ENCODE data around the gene SIGLEC8. TPM values are rescaled to one million over a fixed set of nuclear protein-coding genes. Genes with fewer than 3 reads are reported as not detected.

The SIGLEC8 gene
- total and polyA plus RNA-seq, 2 experiments from 2014 or later, result not detected

- Histone ChIP-seq H3K9me2 (ENCODE audit: insufficient read depth) (no peaks in the 10 kb centered on the region), H3K9ac (no peak overlapping the region), H3K36me3 (ENCODE audit: low read depth) (no peaks in the 10 kb centered on the region), H3F3A (ENCODE audit: insufficient read depth) (no peaks in the 10 kb centered on the region), H3K27ac (no peak overlapping the region), H3K9me3 (ENCODE audit: low read depth) (no peaks in the 10 kb centered on the region), H3K4me2 (ENCODE audit: unreplicated experiment) (no peak overlapping the region), H4K20me1 (ENCODE audit: insufficient read depth) (no peaks in the 10 kb centered on the region), H2AFZ (no peak overlapping the region), H3K4me1 (ENCODE audit: insufficient read depth) (no peaks in the 10 kb centered on the region), H3K79me2 (ENCODE audit: insufficient read depth) (no peaks in the 10 kb centered on the region), H3K4me3 (no peak overlapping the region), H3K27me3 (replicated peaks; ENCODE audit: insufficient read depth) (no peaks in the 10 kb centered on the region)
- 0% methylated on average over 2 of the region's 2 CpGs for WGBS, 2 experiments (ENCODE audit: low coverage in 1 of 2, low lambda C conversion rate in 2 of 2, missing lambda C conversion rate in 2 of 2)
- TF ChIP-seq EZH2 (IDR thresholded peaks at IDR 0.05; ENCODE audit: insufficient read depth, poor library complexity, severe bottlenecking) (no peak), EZH2phosphoT487 (IDR thresholded peaks at IDR 0.05; ENCODE audit: insufficient read depth, low read depth) (no peak)
- no peak for DNase-seq
- in situ Hi-C loops (cut with MboI), result no loop called here
These were observed 35.5 kb upstream of the SIGLEC8 start for GRCh38 chr19:51493776-51494175.

- no peak overlapping the region for H3K4me3 ChIP-seq
- no peaks in the 10 kb centered on the region for H3K79me2 ChIP-seq (ENCODE audit: insufficient read depth)
- no peaks in the 10 kb centered on the region for H3K9me3 ChIP-seq (ENCODE audit: low read depth)
- TF ChIP-seq EZH2phosphoT487 (IDR thresholded peaks at IDR 0.05; ENCODE audit: insufficient read depth, low read depth), result no peak
- no peaks in the 10 kb centered on the region for H3F3A ChIP-seq (ENCODE audit: insufficient read depth)
- in situ Hi-C loops (cut with MboI), result no loop called here
- no peaks in the 10 kb centered on the region for H3K27me3 ChIP-seq (replicated peaks; ENCODE audit: insufficient read depth)
- H3K9me2 ChIP-seq (ENCODE audit: insufficient read depth), result no peaks in the 10 kb centered on the region
- H4K20me1 ChIP-seq (ENCODE audit: insufficient read depth), result no peaks in the 10 kb centered on the region
- DNase-seq, result no peak
- no peak overlapping the region for H2AFZ ChIP-seq
- H3K4me2 ChIP-seq (ENCODE audit: unreplicated experiment), result no peak overlapping the region
- H3K36me3 ChIP-seq (ENCODE audit: low read depth), result no peaks in the 10 kb centered on the region
- H3K9ac ChIP-seq, result no peak overlapping the region
- 13 to 20% methylated on average over 7 of the region's 7 CpGs for WGBS, 2 experiments (ENCODE audit: low coverage in 1 of 2, low lambda C conversion rate in 2 of 2, missing lambda C conversion rate in 2 of 2)
- no peaks in the 10 kb centered on the region for H3K4me1 ChIP-seq (ENCODE audit: insufficient read depth)
- H3K27ac ChIP-seq, result no peak overlapping the region
These were observed 33.3 kb upstream of the SIGLEC8 start for GRCh38 chr19:51491586-51491985.

- Histone ChIP-seq H3K4me1 (ENCODE audit: insufficient read depth) (no peaks in the 10 kb centered on the region), H3K9me2 (ENCODE audit: insufficient read depth) (no peaks in the 10 kb centered on the region), H3K27me3 (replicated peaks; ENCODE audit: insufficient read depth) (no peaks in the 10 kb centered on the region), H3K4me2 (ENCODE audit: unreplicated experiment) (no peak overlapping the region), H3K79me2 (ENCODE audit: insufficient read depth) (no peaks in the 10 kb centered on the region), H3K9me3 (ENCODE audit: low read depth) (no peaks in the 10 kb centered on the region), H3K9ac (no peak overlapping the region), H2AFZ (no peak overlapping the region), H4K20me1 (ENCODE audit: insufficient read depth) (no peaks in the 10 kb centered on the region), H3K36me3 (ENCODE audit: low read depth) (no peaks in the 10 kb centered on the region), H3F3A (ENCODE audit: insufficient read depth) (no peaks in the 10 kb centered on the region), H3K4me3 (no peak overlapping the region), H3K27ac (no peak overlapping the region)
- no peak for TF ChIP-seq EZH2phosphoT487 (IDR thresholded peaks at IDR 0.05; ENCODE audit: insufficient read depth, low read depth)
- TF ChIP-seq EZH2 (IDR thresholded peaks at IDR 0.05; ENCODE audit: insufficient read depth, poor library complexity, severe bottlenecking), result no peak
- in situ Hi-C loops (cut with MboI), result no loop called here
- 9 to 11% methylated on average over 14 of the region's 14 CpGs for WGBS, 2 experiments (ENCODE audit: low coverage in 1 of 2, low lambda C conversion rate in 2 of 2, missing lambda C conversion rate in 2 of 2)
- no peak for DNase-seq
These were observed 32.4 kb upstream of the SIGLEC8 start for GRCh38 chr19:51490676-51491075.

GRCh38 chr19:51489113-51489512, 30.9 kb upstream of the SIGLEC8 start:
- Histone ChIP-seq H3K4me3 (no peak overlapping the region), H3K79me2 (ENCODE audit: insufficient read depth) (no peaks in the 10 kb centered on the region), H3K4me1 (ENCODE audit: insufficient read depth) (no peaks in the 10 kb centered on the region), H3K27me3 (replicated peaks; ENCODE audit: insufficient read depth) (no peaks in the 10 kb centered on the region), H3K27ac (no peak overlapping the region), H3K9me2 (ENCODE audit: insufficient read depth) (no peaks in the 10 kb centered on the region), H3F3A (ENCODE audit: insufficient read depth) (no peaks in the 10 kb centered on the region), H3K9me3 (ENCODE audit: low read depth) (no peaks in the 10 kb centered on the region), H3K36me3 (ENCODE audit: low read depth) (no peaks in the 10 kb centered on the region), H3K9ac (no peak overlapping the region), H3K4me2 (ENCODE audit: unreplicated experiment) (no peak overlapping the region), H2AFZ (no peak overlapping the region), H4K20me1 (ENCODE audit: insufficient read depth) (no peaks in the 10 kb centered on the region)
- no peak for TF ChIP-seq EZH2phosphoT487 (IDR thresholded peaks at IDR 0.05; ENCODE audit: insufficient read depth, low read depth)
- TF ChIP-seq EZH2 (IDR thresholded peaks at IDR 0.05; ENCODE audit: insufficient read depth, poor library complexity, severe bottlenecking), result no peak
- WGBS, 2 experiments (ENCODE audit: low coverage in 1 of 2, low lambda C conversion rate in 2 of 2, missing lambda C conversion rate in 2 of 2), result 17 to 28% methylated on average over 2 of the region's 2 CpGs
- in situ Hi-C loops (cut with MboI), result no loop called here
- DNase-seq, result no peak

- no peak overlapping the region for H3K4me2 ChIP-seq (ENCODE audit: unreplicated experiment)
- no peaks in the 10 kb centered on the region for H3K27me3 ChIP-seq (replicated peaks; ENCODE audit: insufficient read depth)
- no peak overlapping the region for H3K4me3 ChIP-seq
- H3K36me3 ChIP-seq (ENCODE audit: low read depth), result no peaks in the 10 kb centered on the region
- no peaks in the 10 kb centered on the region for H4K20me1 ChIP-seq (ENCODE audit: insufficient read depth)
- no peaks in the 10 kb centered on the region for H3K4me1 ChIP-seq (ENCODE audit: insufficient read depth)
- H3F3A ChIP-seq (ENCODE audit: insufficient read depth), result no peaks in the 10 kb centered on the region
- H3K9me3 ChIP-seq (ENCODE audit: low read depth), result no peaks in the 10 kb centered on the region
- DNase-seq, result no peak
- H3K9ac ChIP-seq, result no peak overlapping the region
- no peak overlapping the region for H2AFZ ChIP-seq
- in situ Hi-C loops (cut with MboI), result no loop called here
- TF ChIP-seq EZH2 (IDR thresholded peaks at IDR 0.05; ENCODE audit: insufficient read depth, poor library complexity, severe bottlenecking) (no peak), EZH2phosphoT487 (IDR thresholded peaks at IDR 0.05; ENCODE audit: insufficient read depth, low read depth) (no peak)
- no peaks in the 10 kb centered on the region for H3K79me2 ChIP-seq (ENCODE audit: insufficient read depth)
- 29 to 35% methylated on average over 3 of the region's 3 CpGs for WGBS, 2 experiments (ENCODE audit: low coverage in 1 of 2, low lambda C conversion rate in 2 of 2, missing lambda C conversion rate in 2 of 2)
- H3K9me2 ChIP-seq (ENCODE audit: insufficient read depth), result no peaks in the 10 kb centered on the region
- no peak overlapping the region for H3K27ac ChIP-seq
These were observed 30.2 kb upstream of the SIGLEC8 start for GRCh38 chr19:51488491-51488890.
